CD4-positive, alpha-beta T cell treated with Interleukin-21 for 1 hour (primary cell): ENCODE results near the gene ATP12A.
"Not testable (repeated sequence)": the region's sequence is repeated elsewhere in the genome, so short reads cannot be mapped to it uniquely, and the experiment has no call there.

ENCODE experiments used
- DNase-seq: peaks from one replicate; pipeline ENCODE4 v3.0.0-alpha.2; 2020

The ATP12A gene

GRCh38 chr13:24691381-24691780, 11.2 kb downstream of the ATP12A start:
- DNase-seq: no peak

DNA sequence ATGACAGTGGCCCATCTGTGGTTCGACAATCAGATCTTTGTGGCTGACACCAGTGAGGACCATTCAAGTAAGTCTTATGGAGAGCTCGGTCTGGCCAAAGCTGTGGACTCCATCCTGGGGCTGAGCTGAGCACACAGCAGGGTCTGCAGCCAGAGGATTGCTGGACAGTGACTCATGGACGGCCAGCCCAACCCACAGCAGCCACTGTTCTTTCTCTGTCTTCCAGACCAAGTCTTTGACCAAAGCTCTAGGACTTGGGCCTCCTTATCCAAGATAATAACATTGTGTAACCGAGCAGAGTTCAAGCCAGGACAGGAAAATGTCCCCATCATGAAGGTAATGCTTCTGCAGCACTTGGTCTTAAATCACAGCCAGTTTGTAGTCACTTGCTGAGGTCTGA, 12.4 kb downstream of the ATP12A start:
- no peak for DNase-seq

DNA sequence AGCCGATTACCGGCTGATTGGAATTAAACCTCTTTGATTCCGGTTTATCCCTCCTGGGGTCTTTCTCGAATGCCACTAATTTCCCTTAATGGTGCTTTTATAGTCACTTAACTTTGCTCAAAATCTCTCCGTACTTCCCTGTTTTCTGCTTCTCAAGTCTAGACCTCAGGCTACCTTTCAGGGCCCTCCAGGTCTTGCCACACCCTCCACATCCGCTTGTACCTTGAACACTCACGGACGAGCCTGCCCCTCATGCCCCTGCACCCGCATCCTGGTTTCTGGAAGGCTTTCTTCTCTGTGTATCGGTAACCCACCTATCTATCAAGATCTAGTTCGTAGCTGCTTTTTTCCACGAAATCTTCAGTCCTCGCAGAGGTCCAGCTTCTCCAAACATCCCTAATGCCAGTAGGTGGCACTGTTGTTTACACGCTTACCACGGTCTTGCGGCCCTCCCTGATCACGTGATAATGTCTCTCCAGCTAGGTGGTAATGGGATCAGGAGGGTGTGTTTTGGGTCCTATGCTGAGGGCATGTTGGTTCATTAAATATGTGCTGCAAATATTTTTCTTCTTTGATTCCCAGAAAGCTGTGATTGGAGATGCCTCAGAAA, 13.8 kb downstream of the ATP12A start:
- peak; percentile 57 for DNase-seq

GRCh38 chr13:24694907-24695306, 14.7 kb downstream of the ATP12A start:
- DNase-seq: no peak

GRCh38 chr13:24698686-24699085, 18.5 kb downstream of the ATP12A start:
- DNase-seq: no peak

- DNase-seq: no peak
Observed at GRCh38 chr13:24699541-24699940, 19.3 kb downstream of the ATP12A start.

DNA sequence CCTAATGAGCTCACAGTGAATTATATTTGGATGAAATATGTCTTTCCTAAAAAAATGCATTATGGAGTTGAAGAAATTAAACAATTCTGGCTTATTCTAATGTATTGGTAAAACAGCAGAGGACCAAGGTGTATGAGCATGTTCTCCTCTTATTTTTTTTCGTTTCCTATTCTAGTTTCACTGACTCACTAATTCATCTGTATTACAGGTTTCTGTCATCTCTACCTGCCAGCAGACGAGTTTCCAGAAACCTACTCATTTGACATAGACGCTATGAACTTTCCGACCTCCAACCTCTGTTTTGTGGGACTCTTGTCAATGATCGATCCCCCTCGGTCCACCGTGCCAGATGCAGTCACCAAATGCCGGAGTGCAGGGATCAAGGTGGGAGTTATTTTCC, 20.3 kb downstream of the ATP12A start:
- DNase-seq: no peak

DNA sequence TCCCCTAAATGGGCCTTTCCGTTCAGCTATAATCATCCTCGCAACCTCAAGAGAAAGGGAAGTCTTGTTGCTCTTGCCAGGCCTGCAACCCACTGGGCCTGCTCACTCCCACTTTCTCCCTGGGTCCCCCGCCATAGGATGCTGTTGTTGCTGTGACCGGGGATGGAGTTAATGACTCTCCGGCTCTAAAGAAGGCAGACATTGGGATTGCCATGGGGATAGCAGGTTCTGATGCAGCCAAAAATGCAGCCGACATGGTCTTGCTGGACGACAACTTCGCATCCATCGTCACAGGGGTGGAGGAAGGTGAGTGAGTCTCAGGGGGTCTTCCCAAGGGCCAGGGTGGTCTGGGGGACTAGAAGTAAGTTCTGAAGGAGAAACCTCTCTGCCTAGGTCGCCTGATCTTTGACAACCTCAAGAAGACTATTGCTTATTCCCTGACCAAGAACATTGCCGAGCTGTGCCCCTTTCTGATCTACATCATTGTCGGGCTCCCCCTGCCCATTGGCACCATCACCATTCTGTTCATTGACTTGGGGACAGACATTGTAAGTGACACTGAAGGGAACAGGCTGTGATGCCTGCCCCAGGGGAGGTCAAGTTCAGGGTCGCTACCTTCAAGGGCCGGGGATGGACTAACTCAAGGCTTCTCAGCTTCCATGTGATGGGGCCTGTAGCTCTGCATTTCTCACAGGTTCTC, 26.8 kb downstream of the ATP12A start:
- DNase-seq: no peak

DNA sequence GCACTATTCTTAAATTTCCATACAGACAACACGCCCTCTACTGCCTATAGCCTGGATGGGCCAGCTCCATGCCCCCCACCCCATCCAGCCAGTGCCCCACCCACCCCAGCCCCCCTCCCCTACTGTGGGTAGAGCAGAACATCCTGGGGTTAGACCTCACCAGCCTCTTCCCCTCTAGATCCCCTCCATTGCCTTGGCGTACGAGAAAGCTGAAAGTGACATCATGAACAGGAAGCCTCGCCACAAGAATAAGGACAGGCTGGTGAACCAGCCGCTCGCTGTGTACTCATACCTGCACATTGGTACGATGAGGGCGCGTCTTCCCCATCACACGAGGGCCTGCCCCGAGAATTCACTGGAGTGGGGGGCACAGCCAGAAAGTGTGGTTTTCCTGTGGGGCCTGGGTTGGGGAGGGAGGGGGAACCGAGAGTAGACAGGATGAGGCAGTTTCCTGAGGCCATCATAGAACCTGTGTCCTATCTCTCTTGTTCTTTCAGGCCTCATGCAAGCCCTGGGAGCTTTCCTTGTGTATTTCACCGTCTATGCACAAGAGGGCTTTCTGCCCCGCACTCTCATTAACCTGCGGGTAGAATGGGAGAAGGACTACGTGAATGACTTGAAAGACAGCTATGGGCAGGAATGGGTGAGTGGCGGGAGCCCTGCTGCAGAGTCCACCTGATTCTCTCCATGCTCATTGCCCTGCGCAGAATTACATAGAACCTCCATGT, 29.1 kb downstream of the ATP12A start:
- peak; percentile 72 for DNase-seq

DNA sequence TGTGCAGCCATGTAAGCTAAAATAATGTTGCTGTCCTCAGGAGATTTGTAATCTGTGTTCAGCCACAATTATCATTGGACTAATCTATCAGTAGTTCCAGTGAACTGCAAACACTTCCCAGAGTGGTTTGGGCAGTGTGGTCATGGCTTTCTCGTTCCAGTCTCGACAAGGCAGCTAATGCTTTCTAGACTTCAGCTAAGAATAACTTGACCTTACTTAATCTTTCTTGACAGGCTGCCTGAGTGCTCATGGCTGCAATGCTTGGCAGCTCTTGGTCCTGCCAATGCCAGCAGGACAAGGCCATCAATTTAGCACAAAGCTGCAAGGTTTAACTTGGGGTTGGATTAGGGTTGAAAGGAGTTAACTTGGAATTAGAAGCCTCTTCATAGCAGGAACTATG, 32.8 kb downstream of the ATP12A start:
- DNase-seq: no peak

GRCh38 chr13:24716011-24716410, 35.8 kb downstream of the ATP12A start:
- DNase-seq: no peak

GRCh38 chr13:24716446-24716845, 36.2 kb downstream of the ATP12A start:
- no peak for DNase-seq

DNA sequence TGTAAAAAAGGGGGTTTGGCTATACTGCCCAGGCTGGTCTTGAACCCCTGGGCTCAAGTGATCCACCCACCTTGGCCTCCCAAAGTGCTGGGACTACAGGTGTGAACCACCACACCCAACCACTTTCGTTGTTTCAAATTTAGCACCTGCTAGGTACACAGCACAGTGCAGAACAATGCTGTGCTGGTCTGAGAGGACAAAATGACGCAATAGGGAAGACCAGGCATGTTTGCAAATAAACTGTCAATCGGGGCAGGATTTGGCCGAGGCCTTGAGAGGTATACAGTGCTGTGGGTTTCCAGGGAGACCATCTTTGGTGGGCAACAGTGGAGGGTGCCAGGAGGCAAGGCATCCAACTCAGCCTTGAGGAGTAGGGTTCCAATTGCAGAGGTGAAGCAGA, 37.0 kb downstream of the ATP12A start:
- DNase-seq: no peak

DNA sequence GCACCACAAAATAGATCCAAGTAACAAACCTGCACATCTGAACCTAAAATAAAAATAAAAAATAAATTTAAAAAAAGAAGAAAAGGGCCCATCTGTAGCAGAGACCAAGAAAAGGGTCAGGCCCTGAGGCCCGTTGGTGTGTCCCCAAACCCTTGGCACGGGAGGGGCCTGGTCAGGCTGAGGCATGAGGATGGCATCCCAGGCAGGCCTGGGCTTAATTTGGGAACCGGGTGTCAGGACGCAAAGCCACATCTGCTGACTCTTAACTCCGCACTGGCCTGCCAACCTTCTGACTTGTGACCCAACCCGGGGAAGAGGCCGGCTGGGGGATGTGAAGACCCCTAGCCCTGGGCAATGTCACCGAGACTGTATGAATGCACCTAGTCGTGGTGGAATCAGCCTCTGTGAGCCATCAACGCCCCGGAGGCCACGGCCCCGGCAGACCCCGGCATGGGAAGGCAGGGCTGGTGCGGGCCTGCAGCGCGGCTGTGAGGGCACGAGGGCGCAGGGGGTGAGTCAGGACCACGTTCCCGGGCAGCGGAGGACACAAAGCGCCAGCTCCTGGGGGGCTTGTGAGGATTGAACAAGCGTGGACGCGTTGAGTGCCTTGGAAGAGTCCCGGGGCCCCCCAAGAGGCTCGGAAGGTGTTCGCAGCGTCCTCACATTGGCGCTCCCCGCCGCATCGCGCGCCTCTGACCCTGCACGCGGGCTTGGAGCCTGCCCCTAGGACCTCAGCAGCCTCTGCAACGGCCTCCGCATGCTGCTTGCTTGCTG, 38.2 kb downstream of the ATP12A start:
- DNase-seq: no peak

GRCh38 chr13:24719139-24719538, 38.9 kb downstream of the ATP12A start:
- no peak for DNase-seq

DNA sequence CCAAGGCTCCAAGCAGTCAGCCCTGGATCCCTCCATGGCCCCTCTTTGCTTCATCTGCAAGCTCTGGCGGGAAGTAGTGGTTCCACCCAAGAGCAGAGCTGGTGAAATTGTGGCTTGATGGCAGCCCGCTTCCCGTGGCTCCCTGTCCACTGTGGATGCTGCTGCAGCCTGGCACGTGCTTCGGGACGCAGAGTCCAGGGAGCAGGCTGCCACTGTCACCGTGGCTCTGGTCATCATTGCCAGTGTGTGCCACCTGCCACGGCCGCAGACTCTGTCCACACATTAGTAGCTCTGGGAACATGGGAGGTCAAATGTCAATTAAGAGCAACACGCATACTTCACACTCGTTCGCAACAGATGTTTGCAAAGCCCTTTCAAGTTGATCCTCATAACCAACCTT, 43.0 kb downstream of the ATP12A start:
- DNase-seq: no peak

GRCh38 chr13:24724714-24725113, 44.5 kb downstream of the ATP12A start:
- no peak for DNase-seq

GRCh38 chr13:24725379-24725778, 45.2 kb downstream of the ATP12A start:
- no peak for DNase-seq

DNA sequence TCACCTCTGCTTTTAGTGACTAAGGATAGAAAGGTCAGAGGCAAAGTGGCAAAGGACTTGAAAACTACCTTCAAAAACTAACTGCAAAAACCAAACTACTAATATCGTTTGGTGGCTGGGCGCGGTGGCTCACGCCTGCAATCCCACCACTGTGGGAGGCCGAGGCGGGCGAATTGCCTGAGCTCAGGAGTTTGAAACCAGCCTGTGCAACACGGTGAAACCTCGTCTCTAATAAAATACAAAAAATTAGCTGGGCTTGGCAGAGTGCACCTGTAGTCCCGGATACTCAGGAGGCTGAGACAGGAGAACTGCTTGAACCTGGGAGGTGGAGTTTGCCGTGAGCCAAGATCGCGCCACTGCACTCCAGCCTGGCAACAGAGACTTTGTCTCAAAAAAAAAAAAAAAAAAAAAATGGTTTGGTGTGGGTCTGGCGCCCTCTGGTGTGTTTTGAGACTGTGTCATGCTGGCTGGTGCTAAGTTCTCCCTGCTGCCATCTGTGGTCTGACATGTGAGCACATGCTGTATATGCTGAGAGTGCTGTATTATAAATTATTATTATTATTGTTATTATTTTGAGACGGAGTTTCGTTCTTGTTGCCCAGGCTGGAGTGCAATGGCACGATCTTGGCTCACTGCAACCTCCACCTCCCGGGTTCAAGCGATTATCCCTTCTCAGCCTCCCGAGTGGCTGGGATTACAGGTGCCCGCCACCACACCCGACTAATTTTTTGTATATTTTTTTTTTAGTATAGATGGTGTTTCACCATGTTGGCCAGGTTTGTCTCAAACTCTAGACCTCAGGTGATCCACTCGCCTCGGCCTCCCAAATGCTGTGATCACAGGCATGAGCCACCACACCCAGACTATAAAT, 47.8 kb downstream of the ATP12A start:
- DNase-seq: peak; percentile 82

- DNase-seq: not testable (repeated sequence)
Observed at GRCh38 chr13:24730873-24731567, 50.8 kb downstream of the ATP12A start.

DNA sequence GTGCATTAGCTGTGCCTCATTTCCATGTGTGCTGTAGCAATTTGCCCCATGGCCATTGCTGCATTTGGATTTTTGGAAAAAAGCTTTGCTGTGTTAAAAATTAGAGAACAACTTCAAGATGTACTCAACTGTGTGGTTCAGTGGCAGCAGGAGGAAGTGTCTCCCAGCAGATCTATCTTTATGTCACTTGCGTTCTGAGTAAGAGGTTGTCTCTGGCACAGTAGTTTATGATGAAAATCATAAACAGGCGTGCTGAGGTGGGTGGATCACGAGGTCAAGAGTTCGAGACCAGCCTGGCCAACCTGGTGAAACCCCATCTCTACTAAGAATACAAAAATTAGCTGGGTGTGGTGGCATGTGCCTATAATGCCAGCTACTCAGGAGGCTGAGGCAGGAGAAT, 54.7 kb downstream of the ATP12A start:
- DNase-seq: no peak

DNA sequence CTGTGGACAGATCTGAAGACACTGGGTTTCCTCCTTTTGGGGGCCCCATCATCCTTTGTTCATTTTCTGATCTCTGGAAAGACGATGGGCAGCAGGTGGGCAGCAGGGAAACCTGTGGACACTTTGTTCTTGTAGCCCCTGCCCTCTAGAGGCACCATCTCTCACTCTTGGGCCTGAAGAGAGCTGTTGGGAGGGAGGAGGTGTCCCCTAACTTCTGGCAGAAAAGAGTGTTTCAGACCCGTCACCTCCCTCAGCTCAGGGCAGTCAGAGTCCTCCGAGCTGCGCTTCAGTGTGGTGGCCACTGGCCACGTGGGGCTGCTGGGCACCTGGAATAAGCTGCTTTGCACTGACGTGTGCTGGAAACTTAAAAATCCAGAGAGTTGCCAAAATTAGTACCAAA, 56.8 kb downstream of the ATP12A start:
- DNase-seq: no peak
